Ovary (tissue), 3 donors: ENCODE data around the gene CASKIN2.

Experiments used
- CTCF ChIP-seq, 3 donors: fragments of 450-650 bp in 2 of 3; fragments of 200-600 bp in 1 of 3; IDR thresholded peaks; one replicate each; pipeline versions ENCODE4 v1.5.1 to v1.8.0; 2016 to 2022; ENCODE audit warnings: antibody characterized with exemption in 3 of 3, mild to moderate bottlenecking in 1 of 3
- EP300 ChIP-seq: sonication (generic); formaldehyde crosslinking; IDR thresholded peaks from one replicate; pipeline ENCODE4 v1.6.1; 2017; ENCODE audit warnings: antibody characterized with exemption
- POLR2A ChIP-seq: fragments of 450-650 bp; IDR thresholded peaks from one replicate; pipeline ENCODE4 v1.6.1; 2017; ENCODE audit warnings: antibody characterized with exemption, mild to moderate bottlenecking, moderate library complexity
- donor health status: DM: no; HTN: no; CAD: no.

GRCh38 chr17:75456417-75457046 is 58.8 kb downstream of the CASKIN2 start, which contains the start of gene TMEM94:
- TF ChIP-seq POLR2A (no peak), CTCF (IDR thresholded peaks at IDR 0.05) (no peak), EP300 (no peak)
